Muscle layer of duodenum (tissue), 2 donors: ENCODE results near the gene GBP1.
"Not testable (repeated sequence)": the region's sequence is repeated elsewhere in the genome, so short reads cannot be mapped to it uniquely, and the experiment has no call there.

Experiments
- H3K27ac ChIP-seq: one replicate; pipeline ENCODE4 v1.7.0; 2013; ENCODE audit warnings: mild to moderate bottlenecking, low read length
- H3K27me3 ChIP-seq: one replicate; pipeline ENCODE4 v1.7.0; 2013; ENCODE audit warnings: low read depth, mild to moderate bottlenecking, control low read depth, low read length
- H3K36me3 ChIP-seq, 2 donors: one replicate each; pipeline ENCODE4 v1.7.0; 2013; ENCODE audit warnings: low read length in 2 of 2, control low read depth in 1 of 2, mild to moderate bottlenecking in 1 of 2; ENCODE audit not compliant: insufficient read depth in 2 of 2, control insufficient read depth in 1 of 2
- H3K4me1 ChIP-seq, 2 donors: one replicate each; pipeline ENCODE4 v1.7.0; 2013; ENCODE audit warnings: low read length in 2 of 2, mild to moderate bottlenecking in 2 of 2, control low read depth in 1 of 2, moderate library complexity in 1 of 2; ENCODE audit not compliant: insufficient read depth in 2 of 2, control insufficient read depth in 1 of 2
- H3K4me3 ChIP-seq, 2 donors: one replicate each; pipeline ENCODE4 v1.7.0; 2013; ENCODE audit warnings: low read length in 2 of 2, low read depth in 1 of 2, mild to moderate bottlenecking in 1 of 2
- H3K9me3 ChIP-seq, 2 donors: one replicate each; pipeline ENCODE4 v1.7.0; 2013; ENCODE audit warnings: low read length in 2 of 2, control low read depth in 1 of 2, mild to moderate bottlenecking in 1 of 2; ENCODE audit not compliant: control insufficient read depth in 1 of 2
- donor health status: healthy.

GBP1 gene

DNA sequence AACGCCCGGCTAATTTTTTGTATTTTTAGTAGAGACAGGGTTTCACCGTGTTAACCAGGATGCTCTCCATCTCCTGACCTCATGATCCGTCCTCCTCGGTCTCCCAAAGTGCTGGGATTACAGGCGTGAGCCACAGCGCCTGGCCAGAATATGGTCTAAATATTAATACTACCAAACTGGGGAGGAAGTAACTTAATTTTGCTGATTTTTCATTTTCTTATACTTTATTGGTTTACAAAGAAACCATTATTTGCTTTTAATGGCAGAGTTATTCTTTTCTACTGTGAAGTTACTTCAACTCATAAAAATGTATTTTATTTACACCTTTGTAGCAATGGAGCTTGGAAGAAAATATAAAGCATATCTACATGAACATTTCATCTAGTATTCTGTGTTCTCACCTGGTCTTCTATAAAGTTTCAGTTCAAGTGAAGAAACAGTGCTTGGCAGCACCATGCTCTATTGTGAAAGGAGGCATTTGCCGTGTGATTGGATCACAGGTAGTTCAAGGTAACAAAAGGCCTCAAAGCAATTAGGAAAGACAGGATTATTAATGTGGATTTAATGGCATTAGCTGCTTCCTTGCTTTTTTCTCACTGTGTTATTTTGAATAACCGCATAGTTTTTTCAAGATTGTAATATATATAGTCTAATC is 13.6 kb downstream of the GBP1 start:
- Histone ChIP-seq H3K36me3 (peaks cover 46 to 55% of the 10 kb centered on the region in 2 donors), H3K4me1 (no peaks in the 10 kb centered on the region), H3K27ac (no peak overlapping the region)

DNA sequence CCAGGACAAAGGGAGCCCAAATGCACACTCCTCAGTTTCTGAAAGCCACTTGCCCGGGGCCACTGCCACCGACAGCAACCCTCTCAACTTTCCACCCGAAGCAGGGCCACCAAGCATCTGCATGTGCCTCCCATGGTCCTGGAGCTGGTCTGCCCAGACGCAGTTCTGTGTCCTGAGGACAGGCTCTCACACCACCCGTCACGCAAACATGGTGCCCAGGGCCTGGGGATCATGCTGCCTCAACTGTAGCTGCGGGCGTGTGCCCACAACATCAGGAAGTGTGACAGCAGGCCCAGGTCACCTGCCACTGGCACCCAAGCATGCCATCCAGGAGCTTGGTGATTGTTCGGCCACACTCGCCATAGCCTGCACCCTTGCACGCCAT is 14.4 kb downstream of the GBP1 start:
- H3K4me3 ChIP-seq, result no peak overlapping the region
- peaks cover 40 to 48% of the 10 kb centered on the region in 2 donors for H3K36me3 ChIP-seq
- H3K27ac ChIP-seq, result no peak overlapping the region
- no peaks in the 10 kb centered on the region for H3K4me1 ChIP-seq
- H3K27me3 ChIP-seq, result no peaks in the 10 kb centered on the region
- H3K9me3 ChIP-seq, result no peaks in the 10 kb centered on the region

More for the DNA sequence above, 13.6 kb downstream of the GBP1 start:
- H3K9me3 ChIP-seq, result no peaks in the 10 kb centered on the region
- no peak overlapping the region for H3K4me3 ChIP-seq
- H3K27me3 ChIP-seq, result no peaks in the 10 kb centered on the region

DNA sequence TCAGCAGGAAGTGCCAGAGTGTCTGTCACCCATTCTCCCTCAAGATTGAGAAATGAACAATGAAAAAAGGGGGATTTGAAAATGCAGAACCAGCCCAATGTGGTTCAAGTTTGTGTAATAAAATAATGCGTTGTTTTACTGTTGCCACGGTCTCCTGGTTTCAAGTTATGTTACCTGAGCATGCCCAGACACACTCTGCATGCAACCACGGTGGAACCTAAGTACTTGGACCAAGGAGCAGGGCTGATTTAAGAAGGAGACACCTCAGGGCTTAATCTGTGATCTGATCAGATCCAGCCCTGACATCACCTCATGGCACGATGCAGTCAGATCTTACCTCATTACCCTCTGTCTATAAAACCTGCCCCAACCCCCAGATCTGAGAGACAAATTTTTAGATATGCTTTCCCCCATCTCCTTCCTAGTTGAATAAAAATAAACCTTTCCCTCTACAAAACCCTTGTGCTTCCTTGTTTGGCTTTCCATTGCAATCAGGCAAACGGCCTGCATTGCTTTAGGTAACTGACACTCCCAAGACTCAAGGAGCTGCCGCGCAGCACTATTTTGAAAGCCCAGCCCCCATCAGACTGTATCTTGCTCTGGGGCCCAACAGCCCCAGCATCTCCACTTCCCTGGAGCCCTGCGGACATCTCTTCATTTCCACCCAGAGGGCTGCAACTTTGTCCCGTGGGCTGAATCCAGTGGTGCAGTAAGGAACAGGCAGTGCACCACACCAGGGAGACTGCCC is 14.9 kb downstream of the GBP1 start:
- H3K4me3 ChIP-seq, H3K9me3 ChIP-seq, H3K27ac ChIP-seq, H3K27me3 ChIP-seq, H3K4me1 ChIP-seq: not testable (repeated sequence)
- peaks cover 35 to 42% of the 10 kb centered on the region in 2 donors for H3K36me3 ChIP-seq

DNA sequence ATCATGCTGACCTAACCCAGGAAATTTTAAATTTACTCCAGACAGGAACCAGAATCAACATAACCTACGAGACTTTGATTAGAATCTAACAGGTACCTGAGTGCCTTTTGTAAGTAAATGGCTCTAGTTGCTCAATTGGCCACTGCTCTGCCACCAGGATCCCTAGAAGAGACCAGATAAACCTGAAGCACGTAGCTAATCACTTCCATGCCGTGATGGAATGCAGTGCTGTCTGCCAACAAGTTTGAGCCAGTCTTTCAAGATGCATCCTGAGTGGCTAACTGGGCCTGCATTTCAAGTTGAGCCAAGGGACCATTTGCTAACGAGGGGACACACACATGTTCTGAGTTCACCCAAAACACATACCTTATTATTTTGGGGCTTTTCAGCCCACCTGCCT is 15.8 kb downstream of the GBP1 start:
- H3K27ac ChIP-seq, H3K27me3 ChIP-seq, H3K4me3 ChIP-seq, H3K4me1 ChIP-seq, H3K9me3 ChIP-seq: not testable (repeated sequence)
- peaks cover 27 to 34% of the 10 kb centered on the region in 2 donors for H3K36me3 ChIP-seq

DNA sequence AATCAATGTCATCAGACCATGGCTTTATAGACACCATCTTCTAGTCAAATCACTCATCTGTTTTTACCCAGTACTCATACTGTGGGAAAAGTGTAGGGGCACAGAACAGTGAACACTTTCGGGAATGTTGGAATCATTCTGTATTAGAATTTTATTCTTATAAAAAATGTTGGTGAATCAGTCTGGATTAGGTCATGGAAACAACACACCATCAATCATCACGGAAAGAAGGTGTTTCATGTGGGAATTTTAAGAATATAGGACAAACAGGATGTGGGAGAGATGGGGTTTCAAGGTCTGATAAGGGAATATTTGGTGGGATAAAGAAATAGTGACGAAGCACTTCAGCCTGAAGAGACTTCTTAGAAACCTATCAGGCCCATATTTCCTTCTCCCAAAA is 17.3 kb downstream of the GBP1 start:
- H3K4me1 ChIP-seq, result no peaks in the 10 kb centered on the region
- H3K36me3 ChIP-seq, result peaks cover 14 to 20% of the 10 kb centered on the region in 2 donors
- no peaks in the 10 kb centered on the region for H3K27me3 ChIP-seq
- H3K4me3 ChIP-seq, result no peak overlapping the region
- peaks cover 0 to 6% of the 10 kb centered on the region in 2 donors for H3K9me3 ChIP-seq
- no peak overlapping the region for H3K27ac ChIP-seq

DNA sequence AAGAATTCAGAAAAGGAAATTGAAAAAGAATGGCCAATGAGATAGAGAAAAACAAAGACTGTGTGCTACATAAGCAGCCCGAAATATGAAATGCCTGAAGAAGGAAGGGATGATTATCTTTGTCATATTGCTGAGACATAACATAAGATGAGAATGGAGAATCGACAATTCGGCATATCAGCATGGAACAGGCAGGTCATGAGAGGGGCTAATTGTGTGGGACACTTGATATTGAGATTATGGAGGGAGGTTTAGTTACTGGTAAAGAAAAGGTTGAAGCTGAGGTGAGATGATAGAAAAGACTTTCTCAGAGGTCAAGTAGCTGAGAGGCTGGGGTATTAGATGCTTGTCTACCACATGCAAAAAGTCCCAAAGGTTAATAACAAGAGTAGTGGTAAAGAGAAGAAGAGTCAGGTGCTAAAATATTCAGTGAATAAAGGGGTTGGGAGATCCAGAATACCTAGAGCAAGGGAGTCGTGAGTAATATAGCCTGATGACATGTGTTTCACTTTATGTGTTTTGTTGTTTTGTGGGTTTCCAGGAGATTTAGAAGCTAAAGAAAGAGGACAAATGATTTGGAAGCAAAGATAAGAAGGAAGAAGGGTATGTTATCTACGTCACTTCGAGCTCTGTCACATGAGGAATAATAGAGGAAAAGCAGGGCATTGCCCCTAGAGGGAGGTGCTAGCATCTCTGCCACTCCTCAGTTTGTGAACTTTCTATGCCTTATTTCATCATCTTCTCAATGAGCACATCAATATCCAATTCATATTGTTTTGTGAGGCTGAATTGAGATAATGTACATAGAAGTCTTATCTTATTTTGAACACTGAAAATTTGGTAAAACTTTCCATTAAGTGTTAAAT is 18.5 kb downstream of the GBP1 start:
- peaks cover 3 to 13% of the 10 kb centered on the region in 2 donors for H3K36me3 ChIP-seq
- not testable (repeated sequence) for H3K27ac ChIP-seq, H3K9me3 ChIP-seq, H3K4me3 ChIP-seq, H3K27me3 ChIP-seq, H3K4me1 ChIP-seq

DNA sequence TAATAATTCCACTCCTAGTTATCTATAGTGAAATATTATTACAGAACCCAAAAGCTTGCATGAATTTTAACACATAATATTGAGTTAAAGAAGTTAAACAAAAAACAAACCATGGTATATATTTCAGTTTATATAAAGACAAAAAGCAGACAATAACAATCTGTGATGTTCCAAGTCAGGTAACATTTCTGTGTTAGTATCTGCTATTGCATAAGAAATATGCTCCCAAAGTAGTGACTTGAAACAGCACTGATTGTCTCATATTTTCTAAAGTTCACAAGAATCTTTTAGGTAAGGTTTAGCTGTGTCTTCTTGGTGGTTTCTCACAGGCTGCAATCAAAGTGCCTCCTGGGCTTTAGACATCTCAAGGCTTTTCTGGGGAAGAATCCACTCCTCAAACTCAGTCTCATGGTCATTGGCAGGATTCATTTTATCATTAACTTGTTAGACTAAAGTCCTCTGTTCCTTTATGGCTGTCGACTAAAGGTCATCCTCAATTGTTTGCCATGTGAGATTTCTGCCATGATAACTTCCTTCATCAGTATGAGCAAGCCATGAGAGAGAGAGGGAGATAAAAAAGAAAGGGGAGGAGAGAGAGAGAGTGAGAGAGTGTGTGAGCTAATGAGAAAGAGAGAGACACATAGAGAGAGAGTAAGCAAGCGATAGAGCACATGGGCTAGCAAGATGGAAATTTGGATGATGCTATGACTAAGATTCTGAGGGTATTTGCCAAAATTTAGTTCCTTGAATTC is 19.9 kb downstream of the GBP1 start:
- H3K27me3 ChIP-seq, result no peaks in the 10 kb centered on the region
- no peak overlapping the region for H3K4me3 ChIP-seq
- no peak overlapping the region for H3K27ac ChIP-seq
- H3K9me3 ChIP-seq, result peaks cover 0 to 6% of the 10 kb centered on the region in 2 donors
- H3K4me1 ChIP-seq, result no peaks in the 10 kb centered on the region
- no peaks in the 10 kb centered on the region for H3K36me3 ChIP-seq

DNA sequence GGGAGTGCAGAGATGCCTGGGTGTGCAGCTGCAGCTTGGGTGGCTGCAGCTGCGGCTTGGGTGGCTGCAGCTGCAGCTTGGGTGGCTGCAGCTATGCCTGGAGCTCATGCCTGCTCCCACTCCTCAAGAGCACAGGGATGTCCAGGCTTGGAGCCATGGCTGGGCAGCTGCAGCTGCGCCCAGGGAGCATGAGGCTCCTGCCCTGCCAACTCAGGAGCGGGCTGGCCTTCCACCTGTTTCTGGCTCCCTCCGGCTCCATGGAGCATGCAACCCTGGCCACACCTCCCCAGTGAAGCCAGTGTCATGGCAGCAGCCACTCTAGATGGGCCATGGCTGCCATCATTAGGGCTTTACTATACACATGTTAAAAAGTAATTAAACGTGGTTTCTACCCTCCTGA is 21.1 kb downstream of the GBP1 start:
- Histone ChIP-seq H3K27ac (no peak overlapping the region), H3K4me1 (no peaks in the 10 kb centered on the region), H3K9me3 (peaks cover 0 to 6% of the 10 kb centered on the region in 2 donors), H3K4me3 (no peak overlapping the region), H3K36me3 (no peaks in the 10 kb centered on the region), H3K27me3 (no peaks in the 10 kb centered on the region)

DNA sequence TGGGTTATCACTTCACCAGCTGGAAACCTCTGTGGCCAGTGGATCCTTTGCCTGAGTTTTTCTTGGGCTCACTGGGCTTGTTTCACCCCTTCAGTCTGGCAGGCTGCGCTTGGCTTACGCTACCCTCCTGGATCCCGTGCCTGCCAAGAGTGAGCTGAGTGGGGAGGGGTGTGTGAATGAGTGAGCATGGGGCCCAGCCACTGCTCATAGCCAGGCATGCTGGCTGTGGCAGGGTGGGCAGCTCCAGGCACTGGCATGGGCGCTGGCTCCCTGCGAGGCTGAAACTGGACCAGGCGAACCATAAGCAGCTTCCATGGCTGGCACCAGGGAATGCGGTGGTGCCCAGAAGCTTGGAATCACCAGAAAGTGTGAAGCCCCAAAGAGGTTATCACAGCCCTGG is 22.5 kb downstream of the GBP1 start:
- Histone ChIP-seq H3K36me3 (no peaks in the 10 kb centered on the region), H3K4me3 (no peak overlapping the region)

DNA sequence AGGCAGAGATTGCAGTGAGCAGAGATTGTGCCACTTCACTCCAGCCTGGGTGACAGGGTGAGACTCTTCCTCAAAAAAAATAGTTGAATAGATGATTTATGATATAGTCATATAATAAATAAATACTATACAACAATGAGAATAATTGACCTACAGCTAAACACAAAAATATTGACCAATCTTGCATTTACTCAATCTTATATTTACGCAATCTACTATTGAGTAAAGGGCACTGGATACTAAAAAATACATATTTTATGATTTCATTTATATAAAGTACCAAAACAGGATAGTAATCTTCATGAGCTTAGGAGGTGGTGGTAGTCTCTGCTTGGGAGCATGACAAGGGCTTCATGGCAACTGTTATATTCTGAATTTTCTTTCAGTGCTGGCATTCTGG is 23.3 kb downstream of the GBP1 start:
- Histone ChIP-seq H3K4me3 (no peak overlapping the region), H3K4me1 (no peaks in the 10 kb centered on the region), H3K36me3 (no peaks in the 10 kb centered on the region), H3K27ac (no peak overlapping the region), H3K9me3 (peaks cover 0 to 6% of the 10 kb centered on the region in 2 donors), H3K27me3 (no peaks in the 10 kb centered on the region)

More for the DNA sequence above, 22.5 kb downstream of the GBP1 start:
- Histone ChIP-seq H3K4me1 (no peaks in the 10 kb centered on the region), H3K27me3 (no peaks in the 10 kb centered on the region), H3K9me3 (peaks cover 0 to 6% of the 10 kb centered on the region in 2 donors), H3K27ac (no peak overlapping the region)
